Astrocyte (in vitro differentiated cells and primary cell): ENCODE measurements around the gene ACOT8. TPM values are rescaled to one million over a fixed set of nuclear protein-coding genes. Genes with fewer than 3 reads are reported as not detected.
A peak's percentile ranks its signal among the peaks of the same experiment; 100 is the strongest.
"Not testable (repeated sequence)": the region's sequence is repeated elsewhere in the genome, so short reads cannot be mapped to it uniquely, and the experiment has no call there.

Source experiments
- DNase-seq: peaks from one replicate; pipeline ENCODE4 v3.0.0-alpha.2; 2010; ENCODE audit warnings: low read depth
- FAIRE-seq: peaks from 2 replicates; lab custom pipeline; 2011; peaks lifted over from hg19 to GRCh38; lab: Jason Lieb, UNC
- H2AFZ ChIP-seq: 2 replicates; pipeline ENCODE4 v1.6.0; 2012; ENCODE audit warnings: low read depth, low read length, inconsistent platforms
- H3K27ac ChIP-seq: 2 replicates; pipeline ENCODE4 v1.5.1; 2011; ENCODE audit warnings: low read depth, low read length, inconsistent platforms
- H3K27me3 ChIP-seq: 2 replicates; pipeline ENCODE4 v1.6.0; 2011; ENCODE audit warnings: low read length, inconsistent platforms; ENCODE audit not compliant: insufficient read depth
- H3K36me3 ChIP-seq: 2 replicates; pipeline ENCODE4 v1.5.1; 2011; ENCODE audit warnings: low read length, inconsistent platforms; ENCODE audit not compliant: insufficient read depth
- H3K4me1 ChIP-seq: 2 replicates; pipeline ENCODE4 v1.5.1; 2011; ENCODE audit warnings: low read length, inconsistent platforms; ENCODE audit not compliant: insufficient read depth
- H3K4me2 ChIP-seq: 2 replicates; pipeline ENCODE4 v1.6.0; 2012; ENCODE audit warnings: low read length, inconsistent platforms
- H3K4me3 ChIP-seq: 2 replicates; pipeline ENCODE4 v1.5.1; 2011; ENCODE audit warnings: low read depth, mild to moderate bottlenecking, low read length, inconsistent platforms; ENCODE audit not compliant: insufficient read depth
- H3K79me2 ChIP-seq: 2 replicates; pipeline ENCODE4 v1.6.0; 2012; ENCODE audit warnings: mild to moderate bottlenecking, low read length, inconsistent platforms; ENCODE audit not compliant: insufficient read depth
- H3K9ac ChIP-seq: 2 replicates; pipeline ENCODE4 v1.6.0; 2012; ENCODE audit warnings: mild to moderate bottlenecking, low read length, inconsistent platforms
- H3K9me3 ChIP-seq: 2 replicates; pipeline ENCODE4 v1.5.1; 2012; ENCODE audit warnings: low read depth, mild to moderate bottlenecking, low read length, inconsistent platforms; ENCODE audit not compliant: insufficient read depth
- H4K20me1 ChIP-seq: 2 replicates; pipeline ENCODE4 v1.6.0; 2012; ENCODE audit warnings: low read length, inconsistent platforms; ENCODE audit not compliant: insufficient read depth
- H3K27ac Mint-ChIP-seq: one replicate; pipeline ENCODE4 v1.8.0; 2021; ENCODE audit warnings: mild to moderate bottlenecking, mixed read lengths; ENCODE audit not compliant: unreplicated experiment
- H3K27me3 Mint-ChIP-seq: one replicate; pipeline ENCODE4 v1.8.0; 2021; ENCODE audit warnings: low read depth, mixed read lengths; ENCODE audit not compliant: unreplicated experiment
- H3K36me3 Mint-ChIP-seq: one replicate; pipeline ENCODE4 v1.8.0; 2021; ENCODE audit warnings: low read depth, mixed read lengths; ENCODE audit not compliant: unreplicated experiment
- H3K4me1 Mint-ChIP-seq: one replicate; pipeline ENCODE4 v1.8.0; 2021; ENCODE audit warnings: low read depth, mixed read lengths; ENCODE audit not compliant: unreplicated experiment
- H3K4me3 Mint-ChIP-seq: one replicate; pipeline ENCODE4 v1.8.0; 2021; ENCODE audit warnings: mild to moderate bottlenecking, moderate library complexity, mixed read lengths; ENCODE audit not compliant: unreplicated experiment
- H3K9me3 Mint-ChIP-seq: one replicate; pipeline ENCODE4 v1.8.0; 2021; ENCODE audit warnings: mild to moderate bottlenecking, mixed read lengths; ENCODE audit not compliant: unreplicated experiment
- EZH2 ChIP-seq: IDR thresholded peaks from 2 replicates; pipeline ENCODE4 v1.6.1; 2012; ENCODE audit warnings: mild to moderate bottlenecking, low read length, inconsistent platforms; ENCODE audit not compliant: insufficient read depth
- total RNA-seq: library from RNA; stranded (reverse); gene quantifications from 2 replicates; pipeline ENCODE4 v1.2.1, GENCODE V29; 2021
- TF ChIP-seq, protein P1 (sequence below): IDR thresholded peaks from 2 replicates; pipeline ENCODE4 v1.5.1; 2011; ENCODE audit warnings: low read depth, mild to moderate bottlenecking, inconsistent platforms, low read length, moderate library complexity; ENCODE audit not compliant: insufficient read depth

Gene ACOT8
- total RNA-seq, 1 donor from 2014 or later = 22.0 TPM

DNA sequence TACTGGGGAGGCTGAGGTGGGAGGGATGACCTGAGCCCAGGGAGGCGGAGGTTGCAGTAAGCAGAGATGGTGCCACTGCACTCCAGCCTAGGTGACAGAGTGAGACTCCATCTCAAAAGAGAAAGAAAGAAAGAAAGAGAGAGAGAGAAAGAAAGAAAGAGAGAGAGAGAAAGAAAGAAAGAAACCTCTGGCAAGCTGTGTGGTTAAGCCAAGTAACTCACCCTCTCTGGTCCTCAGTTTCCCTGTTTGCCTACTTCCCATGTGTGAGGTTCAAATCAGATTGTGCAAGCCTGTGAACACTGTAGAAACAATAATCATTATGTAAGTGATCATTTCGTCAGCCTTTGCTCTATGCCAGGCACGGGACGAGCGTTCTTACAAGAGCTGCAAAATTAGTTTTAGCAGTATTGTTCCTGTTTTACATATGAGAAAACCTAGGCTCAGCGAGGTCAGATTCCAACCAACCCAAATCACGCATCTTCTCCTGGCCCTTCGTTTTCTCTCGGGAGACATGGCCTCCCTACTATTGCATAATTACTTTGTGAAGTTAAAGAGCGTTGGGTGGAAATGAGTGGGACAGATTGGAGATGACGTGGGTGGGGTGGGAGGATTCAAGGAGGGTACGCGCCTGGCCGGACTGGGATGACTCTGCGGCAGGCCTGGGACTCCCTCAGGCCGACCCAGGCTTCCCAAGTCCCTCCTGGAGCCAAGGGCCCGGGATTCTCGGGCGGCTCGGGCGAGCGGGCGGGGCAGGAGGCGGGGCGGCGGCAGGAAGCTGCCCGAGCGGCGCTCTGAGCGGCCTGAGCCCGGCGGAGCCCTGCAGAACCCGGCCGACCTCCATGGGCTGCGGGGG, 23.9 kb downstream of the ACOT8 start, which contains the start of gene SNX21:
SNX21 (plus strand) TSS at position 770 of the 853 bp plus-strand sequence. CDS start 121 bp downstream, outside the sequence.
- peak; percentile 92 for DNase-seq
- H3K79me2 ChIP-seq = peaks cover 13% of the 10 kb centered on the region
- peak within 1 kb of the TSS; percentile 71 for H3K4me3 ChIP-seq
- Mint-ChIP-seq H3K27ac (peak within 1 kb of the TSS; percentile 37), H3K27me3 (no peaks in the 10 kb centered on the region), H3K4me1 (peaks cover 22% of the 10 kb centered on the region), H3K36me3 (peaks cover 8% of the 10 kb centered on the region), H3K4me3 (peak within 1 kb of the TSS; percentile 85), H3K9me3 (peaks cover 2% of the 10 kb centered on the region)
- peak within 1 kb of the TSS; percentile 83 for H2AFZ ChIP-seq
- H3K9me3 ChIP-seq = no peaks in the 10 kb centered on the region
- no peaks in the 10 kb centered on the region for H3K27me3 ChIP-seq
- H3K4me1 ChIP-seq = peaks cover 24% of the 10 kb centered on the region
- peak within 1 kb of the TSS; percentile 75 for H3K9ac ChIP-seq
- TF ChIP-seq EZH2 = no peak
- TF ChIP-seq, protein P1, sequence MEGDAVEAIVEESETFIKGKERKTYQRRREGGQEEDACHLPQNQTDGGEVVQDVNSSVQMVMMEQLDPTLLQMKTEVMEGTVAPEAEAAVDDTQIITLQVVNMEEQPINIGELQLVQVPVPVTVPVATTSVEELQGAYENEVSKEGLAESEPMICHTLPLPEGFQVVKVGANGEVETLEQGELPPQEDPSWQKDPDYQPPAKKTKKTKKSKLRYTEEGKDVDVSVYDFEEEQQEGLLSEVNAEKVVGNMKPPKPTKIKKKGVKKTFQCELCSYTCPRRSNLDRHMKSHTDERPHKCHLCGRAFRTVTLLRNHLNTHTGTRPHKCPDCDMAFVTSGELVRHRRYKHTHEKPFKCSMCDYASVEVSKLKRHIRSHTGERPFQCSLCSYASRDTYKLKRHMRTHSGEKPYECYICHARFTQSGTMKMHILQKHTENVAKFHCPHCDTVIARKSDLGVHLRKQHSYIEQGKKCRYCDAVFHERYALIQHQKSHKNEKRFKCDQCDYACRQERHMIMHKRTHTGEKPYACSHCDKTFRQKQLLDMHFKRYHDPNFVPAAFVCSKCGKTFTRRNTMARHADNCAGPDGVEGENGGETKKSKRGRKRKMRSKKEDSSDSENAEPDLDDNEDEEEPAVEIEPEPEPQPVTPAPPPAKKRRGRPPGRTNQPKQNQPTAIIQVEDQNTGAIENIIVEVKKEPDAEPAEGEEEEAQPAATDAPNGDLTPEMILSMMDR = no peak
- H3K27ac ChIP-seq = peak within 1 kb of the TSS; percentile 65
- H4K20me1 ChIP-seq = peaks cover 12% of the 10 kb centered on the region
- peak within 1 kb of the TSS; percentile 91 for H3K4me2 ChIP-seq
- peaks cover 3% of the 10 kb centered on the region for H3K36me3 ChIP-seq
- FAIRE-seq = no peak

DNA sequence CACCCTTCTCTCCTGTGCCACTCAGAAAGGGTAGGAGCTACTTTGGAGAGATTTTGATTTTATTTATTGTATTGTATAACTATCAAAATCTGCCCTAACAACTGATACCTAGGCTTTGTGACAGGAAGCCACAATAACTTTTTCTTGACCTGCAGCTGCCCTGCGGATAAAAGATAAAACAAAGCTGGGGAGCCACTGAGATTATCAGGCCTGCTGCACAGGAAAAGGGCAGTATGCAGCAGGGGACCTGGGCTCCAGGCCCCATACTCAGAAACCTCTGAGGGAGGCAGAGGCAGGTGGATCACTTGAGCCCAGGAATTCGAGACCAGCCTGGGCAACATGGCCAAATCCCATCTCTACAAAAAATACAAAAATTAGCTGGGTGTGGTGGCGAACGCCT, 24.6 kb downstream of the ACOT8 start:
- no peak for TF ChIP-seq EZH2
- TF ChIP-seq, protein P1 = no peak
- Histone ChIP-seq H2AFZ (no peak overlapping the region), H3K4me2 (peak overlapping the region; percentile 91), H3K27me3 (no peaks in the 10 kb centered on the region), H3K79me2 (peaks cover 13% of the 10 kb centered on the region), H4K20me1 (peaks cover 12% of the 10 kb centered on the region), H3K9me3 (no peaks in the 10 kb centered on the region), H3K4me1 (peaks cover 24% of the 10 kb centered on the region), H3K4me3 (no peak overlapping the region), H3K36me3 (peaks cover 3% of the 10 kb centered on the region), H3K9ac (peak overlapping the region; percentile 75), H3K27ac (no peak overlapping the region)
- Mint-ChIP-seq H3K4me3 (no peak overlapping the region), H3K27ac (no peak overlapping the region), H3K36me3 (peaks cover 8% of the 10 kb centered on the region), H3K4me1 (peaks cover 24% of the 10 kb centered on the region), H3K9me3 (peaks cover 2% of the 10 kb centered on the region), H3K27me3 (no peaks in the 10 kb centered on the region)
- FAIRE-seq = no peak
- DNase-seq = no peak

DNA sequence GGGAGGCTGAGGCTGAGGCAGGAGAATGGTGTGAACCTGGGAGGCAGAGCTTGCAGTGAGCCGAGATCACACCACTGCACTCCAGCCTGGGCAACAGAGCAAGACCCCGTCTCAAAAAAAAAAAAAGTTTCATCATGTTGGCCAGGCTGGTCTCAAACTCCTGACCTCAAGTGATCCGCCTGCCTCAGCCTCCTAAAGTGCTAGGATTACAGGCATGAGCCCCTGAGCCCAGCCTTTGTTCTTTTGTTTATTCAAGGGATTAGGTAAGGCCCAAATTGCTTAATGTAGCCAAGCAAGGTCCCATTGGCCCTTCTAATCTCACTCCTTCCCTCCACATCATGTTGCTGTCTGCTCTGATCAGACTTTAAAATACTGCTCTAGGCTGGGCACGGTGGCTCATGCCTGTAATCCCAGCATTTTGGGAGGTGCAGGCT, 27.5 kb downstream of the ACOT8 start:
- not testable (repeated sequence) for H3K36me3 Mint-ChIP-seq, H3K9me3 Mint-ChIP-seq, H3K9ac ChIP-seq, H3K9me3 ChIP-seq, FAIRE-seq, H4K20me1 ChIP-seq, H3K4me2 ChIP-seq, H3K27me3 ChIP-seq, H3K4me3 Mint-ChIP-seq, DNase-seq, H2AFZ ChIP-seq, H3K36me3 ChIP-seq, H3K27ac Mint-ChIP-seq, H3K79me2 ChIP-seq, H3K4me3 ChIP-seq, H3K27ac ChIP-seq, H3K27me3 Mint-ChIP-seq
- H3K4me1 ChIP-seq = peaks cover 20% of the 10 kb centered on the region
- peaks cover 19% of the 10 kb centered on the region for H3K4me1 Mint-ChIP-seq
